SU-DHL-6 (cell line): ENCODE measurements around the gene SCN4B.

Experiments used
- H2AFZ ChIP-seq: fragments of 200-600 bp; sonication (generic); 2 replicates; pipeline ENCODE4 v1.6.1; 2014; ENCODE audit warnings: low read depth, mild to moderate bottlenecking, moderate library complexity, mixed read lengths, antibody characterized with exemption, low read length; ENCODE audit not compliant: severe bottlenecking
- H3F3A ChIP-seq: fragments of 200-600 bp; shearing (Covaris generic); 2 replicates; pipeline ENCODE4 v1.6.0; 2016; ENCODE audit warnings: antibody characterized with exemption, mild to moderate bottlenecking; ENCODE audit not compliant: insufficient read depth
- H3K27ac ChIP-seq: fragments of 200-600 bp; sonication (generic); 2 replicates; pipeline ENCODE4 v1.5.1; 2016; ENCODE audit warnings: low read depth, mild to moderate bottlenecking, low read length, moderate library complexity, mixed read lengths
- H3K27me3 ChIP-seq: fragments of 200-600 bp; sonication (generic), shearing (Covaris generic); 2 replicates; pipeline ENCODE4 v1.6.0; 2014; ENCODE audit warnings: mild to moderate bottlenecking, low read length
- H3K36me3 ChIP-seq: fragments of 200-600 bp; sonication (generic); 2 replicates; pipeline ENCODE4 v1.6.1; 2014; ENCODE audit warnings: mild to moderate bottlenecking, low read length, mixed read lengths
- H3K4me2 ChIP-seq: fragments of 300-600, 200-600 bp; shearing (Covaris generic), sonication (generic); 2 replicates; pipeline ENCODE4 v1.6.0; 2014; ENCODE audit warnings: low read length, low read depth, mild to moderate bottlenecking; ENCODE audit not compliant: poor library complexity, severe bottlenecking
- H3K4me3 ChIP-seq: fragments of 200-600 bp; sonication (generic); 2 replicates; pipeline ENCODE4 v1.5.1; 2014; ENCODE audit warnings: antibody characterized with exemption, low read length, mild to moderate bottlenecking, mixed read lengths; ENCODE audit not compliant: insufficient read depth, poor library complexity, severe bottlenecking
- H3K79me2 ChIP-seq: fragments of 200-600 bp; sonication (generic); 2 replicates; pipeline ENCODE4 v1.6.1; 2014; ENCODE audit warnings: mild to moderate bottlenecking, low read length, moderate library complexity; ENCODE audit not compliant: insufficient read depth
- H3K9ac ChIP-seq: fragments of 200-600 bp; sonication (generic); 2 replicates; pipeline ENCODE4 v1.7.0; 2014; ENCODE audit warnings: mild to moderate bottlenecking, low read length
- H3K9me2 ChIP-seq: fragments of 200-600 bp; sonication (generic); replicated peaks from 2 replicates; pipeline ENCODE4 v1.6.1; 2014; ENCODE audit warnings: low read length; ENCODE audit not compliant: insufficient read depth
- H3K9me3 ChIP-seq: fragments of 200-600 bp; sonication (generic); 2 replicates; pipeline ENCODE4 v1.6.1; 2014; ENCODE audit warnings: low read length, mixed read lengths; ENCODE audit not compliant: insufficient read depth
- H4K20me1 ChIP-seq: fragments of 200-600 bp; sonication (generic); 2 replicates; pipeline ENCODE4 v1.6.1; 2014; ENCODE audit warnings: low read depth, mild to moderate bottlenecking, antibody characterized with exemption, low read length, moderate library complexity, mixed read lengths
- CTCF ChIP-seq: fragments of 200-600 bp; sonication (generic); IDR thresholded peaks from one replicate; pipeline ENCODE4 v1.5.1; 2017; ENCODE audit warnings: antibody characterized with exemption, mild to moderate bottlenecking, low read length, moderate library complexity; ENCODE audit not compliant: insufficient read depth, poor library complexity, severe bottlenecking
- EZH2phosphoT487 ChIP-seq: fragments of 200-600 bp; sonication (generic), shearing (Covaris generic); conservative IDR thresholded peaks from 2 replicates; pipeline ENCODE4 v1.6.1; 2018; ENCODE audit warnings: mild to moderate bottlenecking, antibody characterized with exemption, low read length, moderate library complexity, mixed read lengths

SCN4B gene

GRCh38 chr11:118136801-118137200, 15.8 kb downstream of the SCN4B start:
- no peaks in the 10 kb centered on the region for H4K20me1 ChIP-seq
- H3K4me2 ChIP-seq = no peak overlapping the region
- TF ChIP-seq CTCF (no peak), EZH2phosphoT487 (no peak)

GRCh38 chr11:118136341-118136740, 16.3 kb downstream of the SCN4B start:
- Histone ChIP-seq H3K9ac (no peak overlapping the region), H2AFZ (no peak overlapping the region), H3K27ac (no peak overlapping the region), H3K36me3 (no peaks in the 10 kb centered on the region), H3K9me3 (no peaks in the 10 kb centered on the region), H3K9me2 (no peaks in the 10 kb centered on the region), H3F3A (no peaks in the 10 kb centered on the region), H3K27me3 (no peaks in the 10 kb centered on the region), H3K4me3 (no peak overlapping the region), H3K4me2 (no peak overlapping the region), H3K79me2 (no peaks in the 10 kb centered on the region), H4K20me1 (no peaks in the 10 kb centered on the region)
- no peak for TF ChIP-seq CTCF
- TF ChIP-seq EZH2phosphoT487 = no peak

More at GRCh38 chr11:118136801-118137200, 15.8 kb downstream of the SCN4B start:
- no peaks in the 10 kb centered on the region for H3K9me2 ChIP-seq
- no peak overlapping the region for H3K9ac ChIP-seq
- no peaks in the 10 kb centered on the region for H3K79me2 ChIP-seq
- H3K27ac ChIP-seq = no peak overlapping the region
- H3K4me3 ChIP-seq = no peak overlapping the region
- H3K9me3 ChIP-seq = no peaks in the 10 kb centered on the region
- H2AFZ ChIP-seq = no peak overlapping the region
- H3F3A ChIP-seq = no peaks in the 10 kb centered on the region
- H3K36me3 ChIP-seq = no peaks in the 10 kb centered on the region
- no peaks in the 10 kb centered on the region for H3K27me3 ChIP-seq

DNA sequence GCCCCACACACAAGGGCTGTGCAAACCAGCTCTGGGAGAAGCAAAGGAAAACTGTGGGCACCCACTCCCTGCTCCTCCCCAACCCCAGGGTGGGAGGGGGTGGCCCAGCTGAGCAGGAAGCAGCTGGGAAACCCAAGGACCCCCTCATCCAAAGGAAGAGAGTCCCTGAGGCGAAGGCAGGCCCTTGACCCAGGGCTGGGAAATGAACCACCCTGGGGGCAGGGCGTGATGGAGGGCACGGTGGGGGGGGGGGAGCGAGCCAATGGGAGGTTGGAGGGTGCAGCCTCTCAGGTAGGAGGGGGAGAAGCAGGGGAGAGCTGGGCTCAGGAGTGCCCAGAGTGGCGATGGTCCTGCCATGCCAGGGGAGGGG, 16.8 kb downstream of the SCN4B start:
- H3F3A ChIP-seq = no peaks in the 10 kb centered on the region
- H3K4me2 ChIP-seq = no peak overlapping the region
- H3K79me2 ChIP-seq = no peaks in the 10 kb centered on the region
- H3K9ac ChIP-seq = no peak overlapping the region
- H3K4me3 ChIP-seq = no peak overlapping the region
- no peaks in the 10 kb centered on the region for H3K9me2 ChIP-seq
- H3K36me3 ChIP-seq = no peaks in the 10 kb centered on the region
- TF ChIP-seq CTCF (no peak), EZH2phosphoT487 (no peak)
- no peaks in the 10 kb centered on the region for H3K9me3 ChIP-seq
- no peak overlapping the region for H2AFZ ChIP-seq
- no peaks in the 10 kb centered on the region for H4K20me1 ChIP-seq
- no peak overlapping the region for H3K27ac ChIP-seq
- H3K27me3 ChIP-seq = no peaks in the 10 kb centered on the region
